Measurements from ENCODE around the gene SORCS3.

- no peak for TF ChIP-seq POLR2A (IDR thresholded peaks at IDR 0.05)
- no peak for TF ChIP-seq CTCF (IDR thresholded peaks at IDR 0.05)
- TF ChIP-seq POLR2AphosphoS5 (IDR thresholded peaks at IDR 0.05), result no peak
Observed at GRCh38 chr10:105042906-105043552, 401.9 kb downstream of the SORCS3 start.
